GM18861 (cell line): Measurements from ENCODE around the gene NPIPA1.
"Not testable (repeated sequence)": the region's sequence is repeated elsewhere in the genome, so short reads cannot be mapped to it uniquely, and the experiment has no call there.

Experiments
- ATAC-seq: cut with Tn5 transposase; IDR thresholded peaks from one replicate; pipeline ENCODE4 v1.9.1; 2021; ENCODE audit not compliant: unreplicated experiment

Gene NPIPA1

DNA sequence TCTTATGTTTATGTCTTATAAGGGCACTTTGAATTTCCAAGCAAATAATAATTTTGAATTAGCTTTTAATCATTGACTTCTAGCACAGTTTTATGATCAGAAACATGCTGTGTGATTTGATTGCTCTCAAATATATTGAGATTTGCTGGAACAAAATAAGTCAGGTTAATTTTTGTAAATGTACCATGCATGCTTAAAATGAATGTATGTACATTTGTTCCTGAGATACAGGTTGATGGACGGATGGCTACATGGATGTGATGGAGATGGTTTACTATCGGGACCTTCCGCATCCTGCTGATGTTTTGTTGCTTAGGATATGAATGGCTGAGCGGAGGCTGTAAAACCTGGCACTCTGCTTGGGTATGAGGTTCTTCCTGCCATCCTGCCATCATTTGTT lies at the start of gene NPIPA1:
Gene NPIPA1 (plus strand): TSS at position 301 of the 400 bp plus-strand sequence. CDS start 0 bp downstream, at position 301.
- not testable (repeated sequence) for ATAC-seq

DNA sequence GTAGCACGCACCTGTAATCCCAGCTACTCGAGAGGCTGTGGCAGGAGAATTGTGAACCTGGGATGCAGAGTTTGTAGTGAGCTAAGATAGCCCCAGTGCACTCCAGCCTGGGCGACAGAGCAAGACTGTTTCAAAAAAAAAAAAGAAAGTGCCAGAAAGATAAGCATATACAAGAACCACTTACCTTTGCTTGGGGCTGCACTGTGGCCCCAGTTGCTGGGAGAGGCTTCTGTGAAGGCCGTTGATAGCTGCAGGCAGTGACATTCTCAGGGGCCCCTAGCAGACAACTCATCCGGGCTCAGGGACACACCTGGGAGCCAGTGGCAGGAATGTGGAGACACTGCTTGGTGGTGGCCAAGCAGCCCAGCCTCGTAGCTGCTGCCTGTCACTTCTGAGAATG lies 45.1 kb upstream of the NPIPA1 start:
- ATAC-seq, result not testable (repeated sequence)

DNA sequence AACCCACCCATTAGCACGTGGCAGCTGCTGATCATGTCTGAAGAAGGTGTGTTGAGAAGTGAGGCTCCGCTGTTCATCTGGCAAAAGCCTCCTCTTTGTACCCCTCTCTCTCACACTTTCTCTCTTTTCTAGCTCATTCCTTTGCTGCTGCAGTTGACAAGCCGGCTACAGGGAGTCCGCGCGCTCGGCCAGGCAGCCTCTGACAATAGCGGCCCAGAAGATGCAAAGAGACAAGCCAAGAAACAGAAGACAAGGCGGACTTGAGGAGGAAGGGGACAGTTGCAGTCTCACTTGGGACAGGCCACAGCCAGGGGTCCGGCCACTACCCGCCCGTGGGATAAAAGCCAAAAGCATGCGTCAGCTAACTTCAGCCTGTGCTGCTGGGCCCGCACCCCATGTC lies 41.9 kb upstream of the NPIPA1 start:
- not testable (repeated sequence) for ATAC-seq

DNA sequence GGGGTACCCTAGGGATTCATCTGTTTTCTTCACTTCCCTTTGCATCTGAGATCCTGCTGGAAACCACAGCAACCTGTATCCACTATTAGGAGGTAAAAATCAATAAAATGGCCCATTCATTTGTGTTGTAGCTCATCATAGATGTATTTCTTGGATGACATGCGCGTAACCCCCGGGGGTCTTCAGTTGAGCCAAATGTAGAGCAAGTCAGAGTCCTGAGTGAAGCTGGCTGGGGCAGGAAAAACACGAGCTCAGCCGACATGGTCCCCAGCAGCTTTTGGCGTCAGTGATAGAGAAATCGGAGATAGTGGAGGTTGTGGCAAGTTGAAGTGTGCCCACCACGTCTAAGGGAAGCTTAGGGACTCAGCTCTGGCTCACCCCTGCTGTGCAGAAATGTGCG lies 41.2 kb upstream of the NPIPA1 start:
- not testable (repeated sequence) for ATAC-seq

- ATAC-seq, result not testable (repeated sequence)
These were observed 40.1 kb upstream of the NPIPA1 start for GRCh38 chr16:14897006-14897664.

DNA sequence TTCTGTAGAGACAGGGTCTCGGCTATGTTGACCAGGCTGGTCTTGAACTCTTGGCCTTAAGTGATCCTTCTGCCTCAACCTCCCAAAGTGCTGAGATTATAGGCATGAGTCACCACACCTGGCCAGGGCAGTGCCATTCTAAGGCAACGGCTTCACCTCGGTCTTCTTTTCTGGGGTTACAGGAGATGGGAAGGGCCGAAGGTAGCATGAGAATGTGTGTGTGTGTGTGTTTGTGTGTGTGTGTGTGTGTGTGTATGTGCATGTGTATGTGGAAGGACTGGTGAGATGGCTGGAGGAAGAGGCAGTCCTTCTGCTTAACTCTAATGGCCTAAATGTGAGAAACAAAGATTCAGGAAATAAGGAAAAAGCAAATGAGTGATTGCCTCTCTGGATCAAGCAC lies 39.1 kb upstream of the NPIPA1 start:
- ATAC-seq, result not testable (repeated sequence)

DNA sequence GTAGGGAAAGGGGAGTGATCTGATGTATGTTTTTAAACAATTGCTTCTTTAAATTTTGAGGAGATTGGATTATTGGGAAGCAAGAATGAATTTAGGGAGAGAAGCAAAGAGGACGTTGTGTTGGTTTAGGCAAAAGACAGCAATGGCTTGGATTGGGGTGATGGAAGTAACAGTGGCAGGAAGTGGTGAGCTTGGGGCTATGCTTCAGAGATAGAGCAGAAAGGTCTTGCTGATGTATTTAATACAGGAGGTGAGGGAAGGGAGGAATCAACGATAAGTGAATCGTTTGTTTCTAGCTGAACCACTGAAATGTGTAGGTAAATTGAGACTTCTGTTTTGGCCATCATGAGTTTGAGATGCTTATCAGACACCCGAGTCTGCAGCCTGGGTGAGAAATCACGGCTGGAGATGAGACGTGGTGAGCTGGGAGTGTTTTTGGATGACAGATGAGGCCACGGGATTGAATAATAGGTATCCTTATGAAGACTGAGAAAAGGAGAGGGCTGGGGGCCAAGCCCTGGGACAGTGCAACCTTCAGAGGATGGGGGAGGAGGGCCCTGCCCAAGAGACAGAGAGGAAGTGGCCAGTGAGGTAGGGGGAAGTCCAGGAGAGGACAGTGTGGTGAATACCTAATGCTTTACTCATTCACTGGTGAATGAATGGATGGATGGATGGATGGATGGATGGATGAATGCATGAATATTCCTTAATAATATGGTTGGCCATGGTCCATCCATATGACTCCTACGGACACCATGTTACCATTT lies 33.9 kb upstream of the NPIPA1 start:
- ATAC-seq, result not testable (repeated sequence)

- not testable (repeated sequence) for ATAC-seq
These were observed 27.5 kb upstream of the NPIPA1 start for GRCh38 chr16:14909744-14910143.

- peak; percentile 68 for ATAC-seq
These were observed 26.2 kb upstream of the NPIPA1 start for GRCh38 chr16:14910833-14911629.

DNA sequence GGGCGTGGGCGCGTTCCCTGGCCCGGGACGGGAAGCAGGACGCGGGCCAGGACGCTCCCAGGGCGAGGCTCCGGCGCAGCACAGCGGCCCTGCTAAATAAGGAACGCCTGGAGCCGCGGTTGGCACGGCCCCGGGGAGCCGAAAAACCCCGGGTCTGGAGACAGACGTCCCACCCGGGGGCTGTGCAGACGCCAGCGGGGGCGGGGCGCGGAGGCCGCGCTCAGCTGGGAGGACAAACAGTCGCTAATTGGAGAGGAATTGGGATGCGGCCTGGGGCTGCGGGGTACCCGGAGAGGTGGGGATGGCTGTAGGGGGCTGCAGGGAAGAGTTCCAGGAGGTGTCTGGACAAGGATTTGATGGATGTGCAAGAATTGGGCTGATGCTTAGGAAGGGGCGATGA lies 25.3 kb upstream of the NPIPA1 start:
- ATAC-seq, result not testable (repeated sequence)

- not testable (repeated sequence) for ATAC-seq
These were observed 24.7 kb upstream of the NPIPA1 start for GRCh38 chr16:14912588-14912987.

- ATAC-seq, result not testable (repeated sequence)
These were observed 18.7 kb upstream of the NPIPA1 start for GRCh38 chr16:14918504-14918903.

- ATAC-seq, result not testable (repeated sequence)
These were observed 17.2 kb upstream of the NPIPA1 start for GRCh38 chr16:14919837-14920600.

- not testable (repeated sequence) for ATAC-seq
These were observed 15.0 kb upstream of the NPIPA1 start for GRCh38 chr16:14922285-14922684.

DNA sequence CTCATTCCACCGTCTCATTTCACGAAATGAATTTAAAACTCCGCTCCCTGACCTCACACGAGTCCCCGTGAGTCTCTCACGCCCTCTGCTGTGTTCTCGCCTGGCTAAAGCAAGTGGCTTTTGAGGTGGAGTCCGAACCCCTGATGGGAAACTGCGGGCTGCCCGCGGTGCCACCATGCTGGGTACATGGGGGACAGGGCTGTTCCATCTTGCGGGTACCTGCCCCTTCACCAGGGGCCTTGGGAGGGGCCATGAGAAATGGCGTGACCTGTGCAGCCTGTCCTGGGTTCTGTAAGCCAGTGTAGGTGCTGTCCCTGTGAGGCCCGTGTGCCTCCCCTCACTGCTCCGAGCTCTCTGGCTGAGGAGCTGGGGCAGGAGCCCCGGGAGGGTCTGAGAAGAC lies 14.3 kb upstream of the NPIPA1 start:
- not testable (repeated sequence) for ATAC-seq

GRCh38 chr16:14923394-14924088 lies 13.7 kb upstream of the NPIPA1 start:
- ATAC-seq, result not testable (repeated sequence)

- not testable (repeated sequence) for ATAC-seq
These were observed 12.9 kb upstream of the NPIPA1 start for GRCh38 chr16:14924359-14924758.

GRCh38 chr16:14924982-14925381 lies 12.3 kb upstream of the NPIPA1 start:
- ATAC-seq, result not testable (repeated sequence)

DNA sequence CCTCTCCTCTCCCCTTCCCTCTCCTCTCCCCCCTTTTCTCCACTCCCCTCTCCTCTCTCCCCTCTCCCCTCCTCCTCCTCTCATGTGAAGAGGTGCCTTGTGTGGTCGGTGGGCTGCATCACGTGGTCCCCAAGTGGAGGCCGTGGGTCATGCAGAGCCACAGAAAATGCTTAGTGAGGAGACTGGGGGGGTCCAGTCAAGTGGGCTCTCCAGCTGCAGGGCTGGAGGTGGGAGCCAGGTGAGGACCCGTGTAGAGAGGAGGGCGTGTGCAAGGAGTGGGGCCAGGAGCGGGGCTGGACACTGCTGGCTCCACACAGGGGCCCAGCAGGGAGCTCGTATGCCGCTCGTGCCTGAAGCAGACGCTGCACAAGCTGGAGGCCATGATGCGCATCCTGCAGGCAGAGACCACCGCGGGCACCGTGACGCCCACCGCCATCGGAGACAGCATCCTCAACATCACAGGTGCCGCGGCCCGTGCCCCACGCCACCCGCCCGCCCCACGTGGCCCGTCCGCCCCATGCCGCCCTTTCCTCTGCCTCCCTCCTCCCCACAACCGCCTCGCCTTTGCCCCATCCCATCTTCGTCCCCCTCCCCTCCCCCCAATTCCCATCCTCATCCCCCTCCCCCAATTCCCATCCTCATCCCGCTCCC lies 9.1 kb upstream of the NPIPA1 start:
- ATAC-seq, result not testable (repeated sequence)
